Measurements from ENCODE around the gene PRKACB.
"Not testable (repeated sequence)": the region's sequence is repeated elsewhere in the genome, so short reads cannot be mapped to it uniquely, and the experiment has no call there.

PRKACB gene

DNA sequence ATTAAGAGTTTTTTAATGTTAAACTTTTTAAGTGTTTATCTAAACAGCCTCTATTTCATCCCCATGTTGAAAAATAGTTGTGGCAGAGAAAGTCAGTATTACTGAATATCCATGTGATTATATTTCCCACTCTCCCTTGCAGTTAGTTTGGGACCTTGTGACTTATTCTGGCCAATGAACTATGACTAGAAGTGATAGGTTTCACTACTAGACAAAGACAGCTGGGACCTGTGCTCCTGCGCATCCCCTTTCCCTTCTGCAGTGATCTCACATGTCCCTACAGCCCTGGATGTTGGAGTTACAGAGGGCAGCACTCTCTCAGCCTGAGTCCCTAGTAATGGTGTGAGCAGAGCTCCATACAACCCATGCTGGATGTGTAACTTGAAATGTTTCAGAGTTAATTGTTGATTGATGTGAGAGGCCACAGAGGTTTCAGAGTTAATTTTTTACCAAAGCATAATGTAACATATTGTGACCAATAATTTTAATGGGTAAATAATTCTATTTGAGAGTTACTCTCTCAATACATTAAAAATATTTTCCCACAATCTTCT lies 138.8 kb downstream of the PRKACB start:
- Histone ChIP-seq H3K4me3 (ENCODE audit: low read length) (no peak overlapping the region), H3K9me3 (ENCODE audit: control insufficient read depth, low read length) (no peaks in the 10 kb centered on the region), H3K36me3 (ENCODE audit: control insufficient read depth, insufficient read depth, low read length) (no peaks in the 10 kb centered on the region), H3K27me3 (ENCODE audit: control insufficient read depth, insufficient read depth, low read length) (no peaks in the 10 kb centered on the region), H3K4me1 (ENCODE audit: control insufficient read depth, insufficient read depth, low read length) (peaks cover 15% of the 10 kb centered on the region), H3K9ac (ENCODE audit: low read length) (no peak overlapping the region)

GRCh38 chr1:84283381-84283780 lies 139.3 kb downstream of the PRKACB start:
- Histone ChIP-seq H3K4me1 (ENCODE audit: control insufficient read depth, insufficient read depth, low read length) (peaks cover 10% of the 10 kb centered on the region), H3K9ac (ENCODE audit: low read length) (no peak overlapping the region), H3K9me3 (ENCODE audit: control insufficient read depth, low read length) (no peaks in the 10 kb centered on the region), H3K4me3 (ENCODE audit: low read length) (no peak overlapping the region), H3K36me3 (ENCODE audit: control insufficient read depth, insufficient read depth, low read length) (no peaks in the 10 kb centered on the region), H3K27me3 (ENCODE audit: control insufficient read depth, insufficient read depth, low read length) (no peaks in the 10 kb centered on the region)

- Histone ChIP-seq H3K36me3 (ENCODE audit: control insufficient read depth, insufficient read depth, low read length) (no peaks in the 10 kb centered on the region), H3K27me3 (ENCODE audit: control insufficient read depth, insufficient read depth, low read length) (no peaks in the 10 kb centered on the region), H3K9ac (ENCODE audit: low read length) (no peak overlapping the region), H3K9me3 (ENCODE audit: control insufficient read depth, low read length) (no peaks in the 10 kb centered on the region), H3K4me1 (ENCODE audit: control insufficient read depth, insufficient read depth, low read length) (no peaks in the 10 kb centered on the region), H3K4me3 (ENCODE audit: low read length) (no peak overlapping the region)
These were observed 142.0 kb downstream of the PRKACB start for GRCh38 chr1:84286071-84286470.

DNA sequence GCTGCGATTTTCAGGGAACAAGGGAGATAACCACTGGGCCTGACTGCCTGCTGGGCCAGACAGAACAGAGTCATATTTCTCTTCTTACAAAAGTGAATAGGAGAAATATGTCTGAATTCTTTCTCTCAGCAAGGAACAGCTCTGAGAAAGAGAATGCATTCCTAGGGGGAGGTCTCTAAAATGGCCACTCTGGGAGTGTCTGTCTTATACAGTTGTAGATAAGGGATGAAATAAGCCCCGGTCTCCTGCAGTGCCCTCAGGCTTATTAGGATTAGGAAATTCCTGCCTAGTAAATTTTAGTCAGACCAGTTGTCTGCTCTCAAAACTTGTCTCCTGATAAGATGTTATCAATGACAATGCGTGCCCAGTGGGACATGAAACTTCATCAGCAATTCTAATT lies 143.3 kb downstream of the PRKACB start:
- not testable (repeated sequence) for H3K36me3 ChIP-seq (ENCODE audit: control insufficient read depth, insufficient read depth, low read length); H3K27me3 ChIP-seq (ENCODE audit: control insufficient read depth, insufficient read depth, low read length); H3K4me3 ChIP-seq (ENCODE audit: low read length); H3K9me3 ChIP-seq (ENCODE audit: control insufficient read depth, low read length); H3K4me1 ChIP-seq (ENCODE audit: control insufficient read depth, insufficient read depth, low read length); H3K9ac ChIP-seq (ENCODE audit: low read length)
